Nephron (organoid): ENCODE data around the gene SORCS3.

Experiments used
- H3K27ac Mint-ChIP-seq, 3 experiments: 2 replicates each; pipeline ENCODE4 v1.8.0; 2020; ENCODE audit warnings: mixed read lengths in 3 of 3, mild to moderate bottlenecking in 2 of 3, moderate library complexity in 1 of 3
- H3K27me3 Mint-ChIP-seq: 2 replicates; pipeline ENCODE4 v1.8.0; 2021; ENCODE audit warnings: low read depth, mild to moderate bottlenecking, moderate library complexity, mixed read lengths
- H3K36me3 Mint-ChIP-seq: 2 replicates; pipeline ENCODE4 v1.8.0; 2020; ENCODE audit warnings: low read depth, mixed read lengths
- H3K4me1 Mint-ChIP-seq: 2 replicates; pipeline ENCODE4 v1.8.0; 2020; ENCODE audit warnings: mixed read lengths
- H3K4me3 Mint-ChIP-seq, 3 experiments: 2 replicates each; pipeline ENCODE4 v1.8.0; 2020; ENCODE audit warnings: mild to moderate bottlenecking in 3 of 3, mixed read lengths in 3 of 3, moderate library complexity in 2 of 3
- H3K9me3 Mint-ChIP-seq: 2 replicates; pipeline ENCODE4 v1.8.0; 2020; ENCODE audit warnings: mixed read lengths
- TF ChIP-seq, protein P1 (sequence below), 3 experiments: fragments of 200-600 bp; sonication (generic); IDR thresholded peaks; one replicate each; pipeline ENCODE4 v1.5.0; 2021; ENCODE audit warnings: antibody characterized with exemption in 3 of 3; ENCODE audit not compliant: unreplicated experiment in 3 of 3

Gene SORCS3

GRCh38 chr10:104641187-104641936 lies at the start of gene SORCS3:
Gene SORCS3, plus strand, starts transcription at chr10:104641290.
- TF ChIP-seq, protein P1, sequence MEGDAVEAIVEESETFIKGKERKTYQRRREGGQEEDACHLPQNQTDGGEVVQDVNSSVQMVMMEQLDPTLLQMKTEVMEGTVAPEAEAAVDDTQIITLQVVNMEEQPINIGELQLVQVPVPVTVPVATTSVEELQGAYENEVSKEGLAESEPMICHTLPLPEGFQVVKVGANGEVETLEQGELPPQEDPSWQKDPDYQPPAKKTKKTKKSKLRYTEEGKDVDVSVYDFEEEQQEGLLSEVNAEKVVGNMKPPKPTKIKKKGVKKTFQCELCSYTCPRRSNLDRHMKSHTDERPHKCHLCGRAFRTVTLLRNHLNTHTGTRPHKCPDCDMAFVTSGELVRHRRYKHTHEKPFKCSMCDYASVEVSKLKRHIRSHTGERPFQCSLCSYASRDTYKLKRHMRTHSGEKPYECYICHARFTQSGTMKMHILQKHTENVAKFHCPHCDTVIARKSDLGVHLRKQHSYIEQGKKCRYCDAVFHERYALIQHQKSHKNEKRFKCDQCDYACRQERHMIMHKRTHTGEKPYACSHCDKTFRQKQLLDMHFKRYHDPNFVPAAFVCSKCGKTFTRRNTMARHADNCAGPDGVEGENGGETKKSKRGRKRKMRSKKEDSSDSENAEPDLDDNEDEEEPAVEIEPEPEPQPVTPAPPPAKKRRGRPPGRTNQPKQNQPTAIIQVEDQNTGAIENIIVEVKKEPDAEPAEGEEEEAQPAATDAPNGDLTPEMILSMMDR (IDR thresholded peaks at IDR 0.05; ENCODE audit: unreplicated experiment in 3 of 3): peak in 1 of 3 experiments; percentile 10
- Mint-ChIP-seq H3K27me3 (peaks cover 94% of the 10 kb centered on the region), H3K4me3 (peak within 1 kb of the TSS; percentile 85 to 90 (median 89)), H3K36me3 (no peaks in the 10 kb centered on the region), H3K4me1 (peaks cover 33% of the 10 kb centered on the region), H3K9me3 (no peaks in the 10 kb centered on the region), H3K27ac (peak within 1 kb of the TSS in 2 of 3 experiments; percentile 39 to 68)

GRCh38 chr10:104591441-104591840 lies 49.6 kb upstream of the SORCS3 start:
- no peaks in the 10 kb centered on the region for H3K4me1 Mint-ChIP-seq
- no peak overlapping the region for H3K27ac Mint-ChIP-seq
- TF ChIP-seq, protein P1 (IDR thresholded peaks at IDR 0.05; ENCODE audit: unreplicated experiment in 3 of 3): no peak
- H3K36me3 Mint-ChIP-seq: no peaks in the 10 kb centered on the region
- no peak overlapping the region for H3K4me3 Mint-ChIP-seq
- H3K27me3 Mint-ChIP-seq: peaks cover 15% of the 10 kb centered on the region
- no peaks in the 10 kb centered on the region for H3K9me3 Mint-ChIP-seq

DNA sequence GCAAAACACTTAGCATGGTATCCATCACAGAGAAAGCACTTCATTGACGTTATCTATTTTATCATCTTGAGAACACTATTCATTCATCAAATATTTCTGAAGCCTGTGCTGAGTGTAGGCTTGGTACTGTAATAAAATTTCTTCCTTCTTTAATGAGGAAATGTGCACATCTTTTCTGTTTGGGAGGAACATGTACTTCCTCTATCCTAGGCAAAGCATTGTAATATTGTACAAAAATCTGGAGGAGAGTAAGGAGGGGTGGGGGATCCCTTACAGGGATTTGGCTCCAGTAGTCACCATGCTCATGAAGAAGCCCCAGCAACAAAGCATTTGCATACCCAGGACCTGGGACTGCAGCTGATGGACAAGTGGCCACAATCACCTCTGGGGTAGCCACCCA lies 39.9 kb upstream of the SORCS3 start:
- H3K4me1 Mint-ChIP-seq: no peaks in the 10 kb centered on the region
- no peaks in the 10 kb centered on the region for H3K36me3 Mint-ChIP-seq
- no peak overlapping the region for H3K27ac Mint-ChIP-seq
- peaks cover 5% of the 10 kb centered on the region for H3K27me3 Mint-ChIP-seq
- no peaks in the 10 kb centered on the region for H3K9me3 Mint-ChIP-seq
- TF ChIP-seq, protein P1 (IDR thresholded peaks at IDR 0.05; ENCODE audit: unreplicated experiment in 3 of 3): no peak
- no peak overlapping the region for H3K4me3 Mint-ChIP-seq

- TF ChIP-seq, protein P1 (IDR thresholded peaks at IDR 0.05; ENCODE audit: unreplicated experiment in 3 of 3): no peak
- no peak overlapping the region for H3K4me3 Mint-ChIP-seq
- no peak overlapping the region for H3K27ac Mint-ChIP-seq
- H3K27me3 Mint-ChIP-seq: peaks cover 2% of the 10 kb centered on the region
- no peaks in the 10 kb centered on the region for H3K36me3 Mint-ChIP-seq
- no peaks in the 10 kb centered on the region for H3K4me1 Mint-ChIP-seq
- peaks cover 14% of the 10 kb centered on the region for H3K9me3 Mint-ChIP-seq
These were observed 32.8 kb upstream of the SORCS3 start for GRCh38 chr10:104608091-104608828.

GRCh38 chr10:104612571-104613205 lies 28.4 kb upstream of the SORCS3 start:
- peaks cover 5% of the 10 kb centered on the region for H3K27me3 Mint-ChIP-seq
- H3K27ac Mint-ChIP-seq: no peak overlapping the region
- H3K9me3 Mint-ChIP-seq: peaks cover 14% of the 10 kb centered on the region
- H3K36me3 Mint-ChIP-seq: no peaks in the 10 kb centered on the region
- H3K4me3 Mint-ChIP-seq: no peak overlapping the region
- TF ChIP-seq, protein P1 (IDR thresholded peaks at IDR 0.05; ENCODE audit: unreplicated experiment in 3 of 3): no peak
- no peaks in the 10 kb centered on the region for H3K4me1 Mint-ChIP-seq
